HepG2 (cell line): ENCODE results near the gene CILP2. TPM values are rescaled to one million over a fixed set of nuclear protein-coding genes. Genes with fewer than 3 reads are reported as not detected.

Experiments
- ATAC-seq: fragments of 200-7000 bp; cut with Tn5 transposase; 3 replicates; pipeline ENCODE4 v1.9.1; 2020; ENCODE audit warnings: mild to moderate bottlenecking, moderate library complexity
- BruUV-seq: library from RNA; stranded (reverse); fragments of 400-500 nt; replicated peaks from 2 replicates; lab custom pipeline; 2021; lab: Mats Ljungman, UMichigan
- CTCF ChIA-PET: fragments of 300-600 bp; formaldehyde crosslinking; extraction: SDS; loops from one replicate; lab custom pipeline; 2021; ENCODE audit warnings: low total read pairs, inconsistent platforms, low intra/inter-chr PET ratio; lab: Yijun Ruan, JAX
- POLR2A ChIA-PET: fragments of 350-600 bp; sonication (Branson Sonifier 250); formaldehyde crosslinking; loops from one replicate; lab custom pipeline; 2020; ENCODE audit warnings: antibody characterized with exemption, inconsistent platforms; lab: Yijun Ruan, JAX
- DNase-seq: peaks from one replicate; pipeline ENCODE4 v3.0.0-alpha.2; 2015; ENCODE audit warnings: low spot score
- FAIRE-seq: peaks from 3 replicates; lab custom pipeline; 2011; peaks lifted over from hg19 to GRCh38; lab: Jason Lieb, UNC
- H2AFZ ChIP-seq: one replicate; pipeline ENCODE4 v1.6.1; 2011; ENCODE audit warnings: low read length, inconsistent platforms
- H3K27ac ChIP-seq: fragments of 300-600 bp; 3 replicates; pipeline ENCODE4 v1.8.0; 2011; ENCODE audit warnings: mixed run types, mild to moderate bottlenecking, mixed read lengths, low read length, inconsistent platforms; ENCODE audit not compliant: insufficient read depth; ENCODE audit errors: extremely low read length
- H3K27me3 ChIP-seq, 2 experiments: fragments of 200-600 bp in 1 of 2; 2 replicates in 1 of 2; 3 replicates in 1 of 2; pipeline versions ENCODE4 v1.6.0 to v1.8.0; 2011; ENCODE audit warnings: low read length in 2 of 2, mild to moderate bottlenecking in 2 of 2, moderate library complexity in 2 of 2, inconsistent platforms in 1 of 2; ENCODE audit not compliant: insufficient read depth in 2 of 2, control insufficient read depth in 1 of 2
- H3K36me3 ChIP-seq, 2 experiments: fragments of 200-600 bp in 1 of 2; replicated peaks in 1 of 2; 2 replicates in 1 of 2; 3 replicates in 1 of 2; pipeline versions ENCODE4 v1.5.1 to v1.8.0; 2011; ENCODE audit warnings: low read length in 2 of 2, inconsistent platforms in 1 of 2; ENCODE audit not compliant: insufficient read depth in 2 of 2, control insufficient read depth in 1 of 2
- H3K4me1 ChIP-seq: 2 replicates; pipeline ENCODE4 v1.5.1; 2012; ENCODE audit warnings: low read length, inconsistent platforms; ENCODE audit not compliant: insufficient read depth
- H3K4me2 ChIP-seq: 2 replicates; pipeline ENCODE4 v1.6.0; 2011; ENCODE audit warnings: low read depth, low read length, inconsistent platforms
- H3K4me3 ChIP-seq, 3 experiments: fragments of 200-600 bp in 1 of 3; sonication (generic), shearing (Covaris generic) in 1 of 3; replicated peaks in 1 of 3; 2 replicates each; pipeline ENCODE4 v1.5.1; 2011 to 2016; ENCODE audit warnings: low read length in 3 of 3, inconsistent platforms in 2 of 3, low read depth in 2 of 3, mild to moderate bottlenecking in 2 of 3, control low read depth in 1 of 3, mixed read lengths in 1 of 3; ENCODE audit not compliant: insufficient read depth in 1 of 3
- H3K79me2 ChIP-seq: one replicate; pipeline ENCODE4 v1.6.1; 2011; ENCODE audit warnings: low read length, inconsistent platforms; ENCODE audit not compliant: insufficient read depth
- H3K9ac ChIP-seq: 2 replicates; pipeline ENCODE4 v1.6.0; 2011; ENCODE audit warnings: mild to moderate bottlenecking, low read depth, low read length, inconsistent platforms; ENCODE audit not compliant: insufficient read depth
- H3K9me3 ChIP-seq: 2 replicates; pipeline ENCODE4 v1.5.1; 2012; ENCODE audit warnings: mild to moderate bottlenecking, low read length
- H4K20me1 ChIP-seq: 2 replicates; pipeline ENCODE4 v1.6.0; 2011; ENCODE audit warnings: inconsistent platforms, mild to moderate bottlenecking, low read length, moderate library complexity; ENCODE audit not compliant: insufficient read depth
- BHLHE40 ChIP-seq: IDR thresholded peaks from 2 replicates; pipeline ENCODE4 v1.6.1; 2011; ENCODE audit warnings: low read length, improper control_type of control experiment
- GTF3A ChIP-seq: sonication (generic); formaldehyde crosslinking; conservative IDR thresholded peaks from 2 replicates; pipeline ENCODE4 v1.4.0; 2020; ENCODE audit warnings: mild to moderate bottlenecking, missing genetic modification reagents
- HOXA9 ChIP-seq: sonication (generic); formaldehyde crosslinking; IDR thresholded peaks from 2 replicates; pipeline ENCODE4 v1.8.1; 2022; ENCODE audit warnings: missing genetic modification reagents, mild to moderate bottlenecking, moderate library complexity, borderline replicate concordance
- MZF1 ChIP-seq: sonication (generic); formaldehyde crosslinking; IDR thresholded peaks from 2 replicates; pipeline ENCODE4 v1.8.1; 2023; ENCODE audit warnings: mild to moderate bottlenecking, missing genetic modification reagents, borderline replicate concordance
- POLR2AphosphoS2 ChIP-seq: IDR thresholded peaks from 2 replicates; pipeline ENCODE4 v1.6.1; 2011; ENCODE audit warnings: low read depth, low read length, improper control_type of control experiment
- RBM39 ChIP-seq: fragments of 200-400 bp; formaldehyde crosslinking; IDR thresholded peaks from one replicate; pipeline ENCODE4 v1.6.1; 2018; ENCODE audit warnings: antibody characterized with exemption, mild to moderate bottlenecking, low read depth, low read length; ENCODE audit not compliant: poor library complexity, severe bottlenecking
- YY1 ChIP-seq: IDR thresholded peaks from 2 replicates; pipeline ENCODE4 v1.6.1; 2011; ENCODE audit warnings: low read length, low read depth, moderate library complexity, mild to moderate bottlenecking; ENCODE audit not compliant: insufficient read depth, insufficient replicate concordance
- ZGPAT ChIP-seq: IDR thresholded peaks from 2 replicates; pipeline ENCODE4 v1.6.1; 2016; ENCODE audit warnings: mild to moderate bottlenecking
- ZNF362 ChIP-seq: sonication (generic); formaldehyde crosslinking; IDR thresholded peaks from 2 replicates; pipeline ENCODE4 v1.4.0; 2020; ENCODE audit warnings: missing genetic modification reagents, mild to moderate bottlenecking, borderline replicate concordance
- ZNF496 ChIP-seq: sonication (generic); formaldehyde crosslinking; IDR thresholded peaks from 2 replicates; pipeline ENCODE4 v1.8.1; 2023; ENCODE audit warnings: mild to moderate bottlenecking, moderate library complexity, missing genetic modification reagents; ENCODE audit not compliant: insufficient replicate concordance
- ZNF580 ChIP-seq: IDR thresholded peaks from 2 replicates; pipeline ENCODE4 v1.6.1; 2016; ENCODE audit warnings: low read depth, borderline replicate concordance
- ZNF766 ChIP-seq: sonication (generic); formaldehyde crosslinking; IDR thresholded peaks from 2 replicates; pipeline ENCODE4 v1.5.0; 2020; ENCODE audit warnings: missing genetic modification reagents, borderline replicate concordance
- ZNF788 ChIP-seq: sonication (generic); formaldehyde crosslinking; IDR thresholded peaks from 2 replicates; pipeline ENCODE4 v1.5.0; 2020; ENCODE audit warnings: mild to moderate bottlenecking, missing genetic modification reagents, borderline replicate concordance
- WGBS: methylation state at CpG from one replicate; pipeline ENCODE4 v1.1.6; 2017; ENCODE audit warnings: low lambda C conversion rate; 5-methylcytosine and 5-hydroxymethylcytosine counted together
- in situ Hi-C: cut with HindIII; loops from 2 replicates; pipeline ENCODE4 v1.10.0; 2017; ENCODE audit warnings: low pct_unique_long_range_greater_than_20kb; ENCODE audit not compliant: extremely low pct_ligation_motif_present
- intact Hi-C: fragments of 100-400 bp; cut with micrococcal nuclease; formaldehyde crosslinking; loops from one replicate; pipeline ENCODE4 v1.10.0; 2022; ENCODE audit not compliant: unreplicated experiment
- polyA plus RNA-seq, 8 experiments: library from polyadenylated mRNA; depleted of rRNA in 3 of 8; stranded (reverse) in 7 of 8; unstranded in 1 of 8; fragments of >200 nt; fragmentation: Illumina TruSeq in 4 of 8; extraction: Trizol in 4 of 8; gene quantifications; 2 replicates each; pipeline versions ENCODE4 v1.2.1 to v1.2.3, GENCODE V29; 2011 to 2016; ENCODE audit warnings: low read depth in 4 of 8, missing spikeins in 1 of 8, mixed read lengths in 1 of 8; ENCODE audit not compliant: insufficient read depth in 1 of 8
- total RNA-seq, 5 experiments: library from RNA; depleted of rRNA; stranded (reverse); fragments of >200 nt; fragmentation: Illumina TruSeq; extraction: Trizol; gene quantifications; 2 replicates each; pipeline ENCODE4 v1.2.3, GENCODE V29; 2016; ENCODE audit warnings: low read depth in 1 of 5

Gene CILP2
- total and polyA plus RNA-seq, 2 of the 13 experiments (the other 11 are each of a cell fraction or from before 2014, with no cell fraction given) = 0.09 to 0.37 TPM

GRCh38 chr19:19543101-19543500, 5.0 kb downstream of the CILP2 start:
- FAIRE-seq = no peak
- TF ChIP-seq ZNF766 (no peak), ZNF788 (CRISPR knock-in tag) (no peak), GTF3A (CRISPR knock-in tag) (no peak), ZNF580 (CRISPR knock-in tag) (no peak), ZNF496 (CRISPR knock-in tag) (no peak), YY1 (no peak)
- Histone ChIP-seq H4K20me1 (no peaks in the 10 kb centered on the region), H3K79me2 (no peaks in the 10 kb centered on the region), H3K27ac (no peak overlapping the region), H3K4me1 (0 out of 2 replicates have a peak, but pooled peaks cover 5% of the 10 kb centered on the region), H3K4me3 (no peak overlapping the region), H3K27me3 (peaks cover 4 to 29% of the 10 kb centered on the region in 2 experiments; a peak in 4 of 5 replicates), H3K9ac (no peak overlapping the region), H3K36me3 (no peaks in the 10 kb centered on the region), H2AFZ (no peak overlapping the region), H3K9me3 (no peaks in the 10 kb centered on the region), H3K4me2 (no peak overlapping the region)
- no TSS peak for BruUV-seq
- DNase-seq = no peak
- ATAC-seq = no peak
- CTCF ChIA-PET = no interaction called here
- intact Hi-C loops (no loop called here), in situ Hi-C loops (loop anchor here (25.0 kb wide), 1 partner anchor 419 kb away; no protein-coding TSS in a partner anchor)
- POLR2A ChIA-PET = no interaction called here
- 60% methylated on average over 2 of the region's 13 CpGs for WGBS

GRCh38 chr19:19543640-19544039, 5.6 kb downstream of the CILP2 start:
- WGBS = 20% methylated on average over 4 of the region's 19 CpGs
- H3K9me3 ChIP-seq = no peaks in the 10 kb centered on the region
- H3K27ac ChIP-seq = no peak overlapping the region
- H3K36me3 ChIP-seq = no peaks in the 10 kb centered on the region
- ChIA-PET CTCF (no interaction called here), POLR2A (no interaction called here)
- no peak for TF ChIP-seq ZNF362
- TF ChIP-seq BHLHE40 = no peak
- TF ChIP-seq RBM39 = no peak
- TF ChIP-seq MZF1 (CRISPR knock-in tag) = no peak
- no peak for TF ChIP-seq ZGPAT
- no peak for TF ChIP-seq HOXA9 (CRISPR knock-in tag)
- no peak for TF ChIP-seq POLR2AphosphoS2
- no peaks in the 10 kb centered on the region for H3K79me2 ChIP-seq
- ATAC-seq (no peak), FAIRE-seq (no peak), DNase-seq (no peak)
- no peaks in the 10 kb centered on the region for H4K20me1 ChIP-seq
- no peak overlapping the region for H2AFZ ChIP-seq
- peaks cover 4 to 32% of the 10 kb centered on the region in 2 experiments; a peak in 4 of 5 replicates for H3K27me3 ChIP-seq
- no TSS peak for BruUV-seq
- 0 out of 2 replicates have a peak, but pooled peaks cover 4% of the 10 kb centered on the region for H3K4me1 ChIP-seq
- in situ Hi-C loops = loop anchor here (25.0 kb wide), 1 partner anchor 419 kb away; no protein-coding TSS in a partner anchor
- H3K4me3 ChIP-seq = no peak overlapping the region
- intact Hi-C loops = no loop called here
- H3K9ac ChIP-seq = no peak overlapping the region
- H3K4me2 ChIP-seq = no peak overlapping the region
